Fibroblast of skin of scalp (primary cell): ENCODE measurements around the gene KLHDC9. TPM values are rescaled to one million over a fixed set of nuclear protein-coding genes. Genes with fewer than 3 reads are reported as not detected.
"Not testable (repeated sequence)": the region's sequence is repeated elsewhere in the genome, so short reads cannot be mapped to it uniquely, and the experiment has no call there.

Experiments used
- DNase-seq: peaks from one replicate; pipeline ENCODE4 v3.0.0-alpha.2; 2013
- polyA plus RNA-seq, 2 experiments: library from polyadenylated mRNA; unstranded; fragments of 120-200 nt; gene quantifications; one replicate each; pipeline ENCODE4 v1.2.1, GENCODE V29; 2013; ENCODE audit not compliant: insufficient read length in 2 of 2

Gene KLHDC9
- polyA plus RNA-seq (2013, experiment 1 of 2; ENCODE audit: insufficient read length) = 0.33 TPM
- 0.30 TPM for polyA plus RNA-seq (2013, experiment 2 of 2; ENCODE audit: insufficient read length)

- peak; percentile 46 for DNase-seq
Measured at GRCh38 chr1:161098210-161099068, at the start of gene KLHDC9. Gene KLHDC9, plus strand, starts transcription at chr1:161098361. Its CDS starts 175 bp downstream, at chr1:161098536.

GRCh38 chr1:161048949-161049722 lies 49.0 kb upstream of the KLHDC9 start:
- DNase-seq = no peak

- no peak for DNase-seq
Measured at GRCh38 chr1:161051219-161051618, 46.9 kb upstream of the KLHDC9 start.

GRCh38 chr1:161052899-161053298 lies 45.3 kb upstream of the KLHDC9 start:
- no peak for DNase-seq

GRCh38 chr1:161054232-161054631 lies 43.9 kb upstream of the KLHDC9 start:
- DNase-seq = no peak

- DNase-seq = no peak
Measured at GRCh38 chr1:161054805-161055204, 43.4 kb upstream of the KLHDC9 start.

GRCh38 chr1:161059293-161059692 lies 38.9 kb upstream of the KLHDC9 start:
- DNase-seq = no peak

- no peak for DNase-seq
Measured at GRCh38 chr1:161061419-161061818, 36.7 kb upstream of the KLHDC9 start.

GRCh38 chr1:161063936-161064335 lies 34.2 kb upstream of the KLHDC9 start:
- not testable (repeated sequence) for DNase-seq

GRCh38 chr1:161065681-161066080 lies 32.5 kb upstream of the KLHDC9 start:
- DNase-seq = not testable (repeated sequence)

GRCh38 chr1:161066694-161067093 lies 31.5 kb upstream of the KLHDC9 start:
- DNase-seq = no peak

GRCh38 chr1:161068306-161069234 lies 29.6 kb upstream of the KLHDC9 start:
- peak; percentile 20 for DNase-seq

GRCh38 chr1:161069241-161069640 lies 28.9 kb upstream of the KLHDC9 start:
- no peak for DNase-seq

GRCh38 chr1:161069731-161070270 lies 28.4 kb upstream of the KLHDC9 start, which contains the start of gene ARHGAP30:
Gene ARHGAP30, minus strand, starts transcription at chr1:161069891. Its CDS starts 267 bp downstream, at chr1:161069624.
- DNase-seq = no peak

- DNase-seq = no peak
Measured at GRCh38 chr1:161070761-161071160, 27.4 kb upstream of the KLHDC9 start.

GRCh38 chr1:161071886-161072371 lies 26.2 kb upstream of the KLHDC9 start:
- peak; percentile 60 for DNase-seq

GRCh38 chr1:161072751-161073449 lies 25.3 kb upstream of the KLHDC9 start:
- no peak for DNase-seq

- DNase-seq = no peak
Measured at GRCh38 chr1:161073474-161074121, 24.6 kb upstream of the KLHDC9 start.

GRCh38 chr1:161074676-161075368 lies 23.3 kb upstream of the KLHDC9 start:
- no peak for DNase-seq

- no peak for DNase-seq
Measured at GRCh38 chr1:161076410-161076809, 21.8 kb upstream of the KLHDC9 start.
